Fibroblast of lung (primary cell): ENCODE data around the gene SORCS2. TPM values are rescaled to one million over a fixed set of nuclear protein-coding genes. Genes with fewer than 3 reads are reported as not detected.

Experiments used
- DNase-seq, 2 donors: peaks; one replicate each; pipeline versions ENCODE4 v3.0.0 to v3.0.0-alpha.2; 2010; ENCODE audit warnings: low read depth in 2 of 2
- H2AFZ ChIP-seq: 2 replicates; pipeline ENCODE4 v1.5.1; 2012; ENCODE audit warnings: low read length, control low read depth, inconsistent platforms
- H3K27ac ChIP-seq: 2 replicates; pipeline ENCODE4 v1.5.1; 2011; ENCODE audit warnings: low read length, control low read depth; ENCODE audit not compliant: insufficient read depth
- H3K27me3 ChIP-seq: 2 replicates; pipeline ENCODE4 v1.5.1; 2011; ENCODE audit warnings: mild to moderate bottlenecking, low read length; ENCODE audit not compliant: control insufficient read depth, insufficient read depth
- H3K36me3 ChIP-seq: 2 replicates; pipeline ENCODE4 v1.5.1; 2011; ENCODE audit warnings: low read length; ENCODE audit not compliant: control insufficient read depth, insufficient read depth
- H3K4me1 ChIP-seq: 2 replicates; pipeline ENCODE4 v1.5.1; 2011; ENCODE audit warnings: low read length; ENCODE audit not compliant: control insufficient read depth, insufficient read depth; ENCODE audit errors: extremely low read depth
- H3K4me2 ChIP-seq: 2 replicates; pipeline ENCODE4 v1.5.1; 2011; ENCODE audit warnings: low read length, control low read depth; ENCODE audit not compliant: insufficient read depth; ENCODE audit errors: extremely low read depth
- H3K4me3 ChIP-seq, 4 experiments: fragments of 200-600 bp in 1 of 4; sonication (generic) in 1 of 4; replicated peaks in 1 of 4; 2 replicates each; pipeline ENCODE4 v1.5.1; 2011 to 2016; ENCODE audit warnings: low read length in 4 of 4, low read depth in 3 of 4, mild to moderate bottlenecking in 3 of 4, control low read depth in 2 of 4, inconsistent platforms in 1 of 4, mixed read lengths in 1 of 4; ENCODE audit not compliant: insufficient read depth in 1 of 4; ENCODE audit errors: control extremely low read depth in 1 of 4
- H3K79me2 ChIP-seq: 2 replicates; pipeline ENCODE4 v1.5.1; 2012; ENCODE audit warnings: mild to moderate bottlenecking, low read length, inconsistent platforms; ENCODE audit not compliant: control insufficient read depth, insufficient read depth
- H3K9ac ChIP-seq: 2 replicates; pipeline ENCODE4 v1.5.1; 2011; ENCODE audit warnings: mild to moderate bottlenecking, low read length, control low read depth; ENCODE audit not compliant: insufficient read depth
- H3K9me3 ChIP-seq: 2 replicates; pipeline ENCODE4 v1.5.1; 2012; ENCODE audit warnings: low read depth, low read length; ENCODE audit not compliant: control insufficient read depth, insufficient read depth
- H4K20me1 ChIP-seq: 2 replicates; pipeline ENCODE4 v1.5.1; 2011; ENCODE audit warnings: low read length; ENCODE audit not compliant: control insufficient read depth, insufficient read depth; ENCODE audit errors: extremely low read depth
- EZH2 ChIP-seq: IDR thresholded peaks from 2 replicates; pipeline ENCODE4 v1.5.1; 2012; ENCODE audit warnings: low read length, control low read depth, mild to moderate bottlenecking; ENCODE audit errors: missing control alignments
- polyA plus RNA-seq, 2 donors: library from polyadenylated mRNA; depleted of rRNA in 1 of 2; stranded (reverse) in 1 of 2; unstranded in 1 of 2; fragments of >200 nt; gene quantifications; 2 replicates each; pipeline ENCODE4 v1.2.1, GENCODE V29; 2011 to 2012; ENCODE audit warnings: missing spikeins in 1 of 2
- total RNA-seq: library from RNA; depleted of rRNA; stranded (reverse); fragments of >200 nt; gene quantifications from 2 replicates; pipeline ENCODE4 v1.2.1, GENCODE V29; 2014
- TF ChIP-seq, protein P1 (sequence below), 2 donors: IDR thresholded peaks in 1 of 2; conservative IDR thresholded peaks in 1 of 2; 1 replicate in 1 of 2; 2 replicates in 1 of 2; pipeline ENCODE4 v1.5.1; 2011 to 2012; ENCODE audit warnings: low read length in 2 of 2, control low read depth in 1 of 2, inconsistent platforms in 1 of 2, low read depth in 1 of 2, mild to moderate bottlenecking in 1 of 2

SORCS2 gene
- total and polyA plus RNA-seq, 2 donors (not counting 1 experiment from before 2014, with no cell fraction given), result 0.17 to 0.41 TPM

DNA sequence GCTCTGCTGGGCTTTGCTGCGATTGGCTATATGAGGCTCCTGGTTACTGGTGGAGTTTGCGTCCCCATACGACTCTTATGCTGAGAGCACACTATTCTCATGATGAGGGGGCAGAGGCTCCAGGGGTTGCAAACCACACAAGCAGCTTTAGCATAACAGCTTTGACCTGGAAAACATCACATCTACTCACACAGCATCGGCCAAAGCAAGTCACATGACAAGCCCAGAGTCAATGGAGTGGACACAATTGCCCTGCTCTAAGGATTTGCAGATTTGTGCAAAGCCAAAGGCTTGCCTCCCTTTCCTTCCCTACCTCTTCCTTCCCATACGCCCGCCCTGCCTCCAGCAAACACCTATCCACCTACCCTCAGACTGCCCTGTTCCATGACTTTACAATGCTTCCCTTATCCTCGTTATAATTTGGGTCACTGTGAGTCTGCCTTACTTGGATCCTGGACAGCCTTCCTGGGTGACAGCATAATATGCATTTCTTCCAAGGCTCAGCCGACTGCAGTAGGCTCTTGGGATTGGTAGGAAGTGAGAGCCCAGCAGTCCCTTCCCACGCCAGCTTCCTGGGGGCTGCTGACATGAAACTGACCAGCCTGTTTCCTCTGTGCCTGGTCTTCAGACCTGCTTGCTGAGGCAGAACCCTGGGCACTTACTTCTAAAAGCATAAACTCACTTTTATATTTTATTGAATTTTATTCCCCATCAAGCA lies 450.6 kb downstream of the SORCS2 start:
- Histone ChIP-seq H3K27ac (no peak overlapping the region), H3K79me2 (no peaks in the 10 kb centered on the region), H3K27me3 (no peaks in the 10 kb centered on the region), H2AFZ (no peak overlapping the region), H3K4me1 (peaks cover 4% of the 10 kb centered on the region), H3K9me3 (no peaks in the 10 kb centered on the region), H4K20me1 (no peaks in the 10 kb centered on the region), H3K4me3 (no peak overlapping the region), H3K9ac (no peak overlapping the region), H3K36me3 (no peaks in the 10 kb centered on the region), H3K4me2 (no peak overlapping the region)
- no peak for DNase-seq
- no peak for TF ChIP-seq EZH2
- TF ChIP-seq, protein P1, sequence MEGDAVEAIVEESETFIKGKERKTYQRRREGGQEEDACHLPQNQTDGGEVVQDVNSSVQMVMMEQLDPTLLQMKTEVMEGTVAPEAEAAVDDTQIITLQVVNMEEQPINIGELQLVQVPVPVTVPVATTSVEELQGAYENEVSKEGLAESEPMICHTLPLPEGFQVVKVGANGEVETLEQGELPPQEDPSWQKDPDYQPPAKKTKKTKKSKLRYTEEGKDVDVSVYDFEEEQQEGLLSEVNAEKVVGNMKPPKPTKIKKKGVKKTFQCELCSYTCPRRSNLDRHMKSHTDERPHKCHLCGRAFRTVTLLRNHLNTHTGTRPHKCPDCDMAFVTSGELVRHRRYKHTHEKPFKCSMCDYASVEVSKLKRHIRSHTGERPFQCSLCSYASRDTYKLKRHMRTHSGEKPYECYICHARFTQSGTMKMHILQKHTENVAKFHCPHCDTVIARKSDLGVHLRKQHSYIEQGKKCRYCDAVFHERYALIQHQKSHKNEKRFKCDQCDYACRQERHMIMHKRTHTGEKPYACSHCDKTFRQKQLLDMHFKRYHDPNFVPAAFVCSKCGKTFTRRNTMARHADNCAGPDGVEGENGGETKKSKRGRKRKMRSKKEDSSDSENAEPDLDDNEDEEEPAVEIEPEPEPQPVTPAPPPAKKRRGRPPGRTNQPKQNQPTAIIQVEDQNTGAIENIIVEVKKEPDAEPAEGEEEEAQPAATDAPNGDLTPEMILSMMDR (conservative IDR thresholded peaks at IDR 0.05 in 1 of 2, IDR thresholded peaks at IDR 0.05 in 1 of 2; ENCODE audit: low read depth in 1 of 2, low read length in 2 of 2), result no peak

DNA sequence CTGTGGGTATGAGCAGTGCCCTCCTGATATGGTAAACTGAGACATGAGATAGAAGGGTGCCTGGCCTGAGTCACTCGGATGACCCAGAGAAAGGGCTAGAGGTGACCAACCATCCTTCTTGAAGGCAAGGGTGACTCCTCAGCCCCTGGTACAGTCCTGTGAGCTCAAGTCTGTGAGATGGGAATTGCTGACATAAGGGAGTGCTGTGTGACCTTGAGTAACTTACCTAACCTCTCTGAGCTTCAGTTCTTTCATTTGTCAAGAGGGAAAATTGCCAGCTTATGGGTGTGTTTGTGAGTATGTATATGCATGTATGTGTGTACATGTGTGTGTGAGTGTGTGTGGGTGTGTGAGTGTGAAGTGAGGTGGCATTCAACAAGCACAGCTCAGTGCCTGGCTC lies 452.8 kb downstream of the SORCS2 start:
- no peaks in the 10 kb centered on the region for H3K27me3 ChIP-seq
- H4K20me1 ChIP-seq, result no peaks in the 10 kb centered on the region
- no peak overlapping the region for H3K4me3 ChIP-seq
- DNase-seq, result no peak
- H3K9me3 ChIP-seq, result no peaks in the 10 kb centered on the region
- TF ChIP-seq, protein P1 (conservative IDR thresholded peaks at IDR 0.05 in 1 of 2, IDR thresholded peaks at IDR 0.05 in 1 of 2; ENCODE audit: low read depth in 1 of 2, low read length in 2 of 2), result no peak
- TF ChIP-seq EZH2, result no peak
- H3K9ac ChIP-seq, result no peak overlapping the region
- no peaks in the 10 kb centered on the region for H3K36me3 ChIP-seq
- H3K4me1 ChIP-seq, result peaks cover 15% of the 10 kb centered on the region
- H2AFZ ChIP-seq, result no peak overlapping the region
- H3K27ac ChIP-seq, result no peak overlapping the region
- H3K79me2 ChIP-seq, result no peaks in the 10 kb centered on the region
- no peak overlapping the region for H3K4me2 ChIP-seq

DNA sequence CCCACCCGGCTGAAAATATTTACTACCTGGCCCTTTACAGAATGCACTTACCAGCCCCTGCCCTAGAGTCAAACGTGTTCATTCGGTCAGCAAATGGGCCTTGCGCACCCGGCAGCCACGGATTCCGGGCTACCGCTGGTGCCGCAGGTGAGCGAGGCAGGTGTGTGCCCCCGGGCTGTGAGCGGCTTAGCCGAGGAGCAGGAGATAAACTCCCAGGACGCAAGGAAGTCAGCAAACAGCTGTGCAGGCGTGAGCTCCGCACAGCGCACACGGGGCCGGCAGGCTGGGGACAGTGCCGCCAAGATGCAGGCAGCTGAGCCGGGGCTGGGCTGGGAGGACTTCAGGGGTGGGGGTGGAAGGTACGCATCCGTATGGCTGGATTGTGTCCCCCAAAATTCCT lies 453.6 kb downstream of the SORCS2 start:
- no peak for DNase-seq
- TF ChIP-seq, protein P1 (conservative IDR thresholded peaks at IDR 0.05 in 1 of 2, IDR thresholded peaks at IDR 0.05 in 1 of 2; ENCODE audit: low read depth in 1 of 2, low read length in 2 of 2), result no peak
- no peak for TF ChIP-seq EZH2
- no peak overlapping the region for H2AFZ ChIP-seq
- H4K20me1 ChIP-seq, result no peaks in the 10 kb centered on the region
- H3K4me1 ChIP-seq, result peaks cover 18% of the 10 kb centered on the region
- no peak overlapping the region for H3K4me2 ChIP-seq
- H3K4me3 ChIP-seq, result no peak overlapping the region
- no peak overlapping the region for H3K27ac ChIP-seq
- no peaks in the 10 kb centered on the region for H3K9me3 ChIP-seq
- H3K36me3 ChIP-seq, result no peaks in the 10 kb centered on the region
- H3K9ac ChIP-seq, result no peak overlapping the region
- H3K27me3 ChIP-seq, result no peaks in the 10 kb centered on the region
- H3K79me2 ChIP-seq, result no peaks in the 10 kb centered on the region
